ENCODE measurements around the gene LEP. TPM values are rescaled to one million over a fixed set of nuclear protein-coding genes. Genes with fewer than 3 reads are reported as not detected.
A peak's percentile ranks its signal among the peaks of the same experiment; 100 is the strongest.

LEP gene
- total and polyA plus RNA-seq, 9 of the 15 experiments (the other 6 are each of a cell fraction or from before 2014, with no cell fraction given) = not detected

DNA sequence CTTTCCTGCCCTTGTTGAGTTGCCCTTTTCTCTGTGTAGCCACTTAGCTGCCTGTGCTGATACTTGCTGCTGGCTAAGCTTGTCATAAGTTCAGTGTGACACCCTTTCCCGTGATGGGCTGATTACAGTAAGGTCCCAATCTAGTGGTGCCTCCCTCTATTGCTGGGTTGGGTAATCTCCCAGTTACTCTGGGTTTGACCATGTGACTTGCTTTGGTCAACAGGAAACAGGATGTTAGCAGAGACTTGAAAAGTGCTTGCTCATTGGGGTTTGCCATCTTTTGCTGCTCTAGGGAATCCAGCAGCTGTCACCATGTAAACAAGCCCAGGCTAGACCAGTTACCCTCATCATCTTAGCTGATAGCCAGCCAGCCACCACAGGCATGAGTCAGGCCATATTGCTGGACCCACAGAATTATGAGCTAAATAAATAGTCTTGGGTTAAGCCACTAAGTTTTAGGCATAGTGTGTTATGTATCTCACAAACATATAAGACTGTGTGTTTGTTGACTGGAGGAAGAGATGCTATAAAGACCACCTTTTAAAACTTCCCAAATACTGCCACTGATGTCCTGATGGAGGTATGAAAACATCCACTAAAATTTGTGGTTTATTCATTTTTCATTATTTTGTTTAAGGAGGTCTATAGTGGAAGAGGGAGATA, 4.0 kb upstream of the LEP start (continued):
- TF ChIP-seq ZBTB34 (CRISPR knock-in tag; IDR thresholded peaks at IDR 0.05) (no peak), YBX1 (IDR thresholded peaks at IDR 0.05) (no peak), ELF4 (CRISPR knock-in tag; IDR thresholded peaks at IDR 0.05) (0 out of 2 replicates have a peak, but pooled peaks have one; percentile 4), SAP30 (IDR thresholded peaks at IDR 0.05; ENCODE audit: borderline replicate concordance, insufficient read depth, low read depth, low read length, poor library complexity, severe bottlenecking) (no peak), MCM2 (IDR thresholded peaks at IDR 0.05; ENCODE audit: low read depth) (no peak), IRF2 (CRISPR knock-in tag; IDR thresholded peaks at IDR 0.05) (no peak), ZNF551 (CRISPR knock-in tag; IDR thresholded peaks at IDR 0.05) (no peak), DEAF1 (CRISPR knock-in tag; IDR thresholded peaks at IDR 0.05) (0 out of 2 replicates have a peak, but pooled peaks have one; percentile 43), ESRRA (IDR thresholded peaks at IDR 0.05; ENCODE audit: borderline replicate concordance, low read depth) (no peak; the same call in 1 of the 2 replicates), THRB (CRISPR knock-in tag; conservative IDR thresholded peaks at IDR 0.05) (peak; percentile 93), CEBPB (tag; IDR thresholded peaks at IDR 0.05) (peak; percentile 91), BCL6 (CRISPR knock-in tag; IDR thresholded peaks at IDR 0.05) (peak; percentile 97), ZNF586 (CRISPR knock-in tag; conservative IDR thresholded peaks at IDR 0.05) (no peak), SOX6 (IDR thresholded peaks at IDR 0.05) (no peak), DPF2 (IDR thresholded peaks at IDR 0.05) (peak; percentile 70), KDM5B (IDR thresholded peaks at IDR 0.05; ENCODE audit: insufficient replicate concordance, low read depth, low read length) (no peak), PYGO2 (tag; IDR thresholded peaks at IDR 0.05) (peak; percentile 81), RB1 (IDR thresholded peaks at IDR 0.05; ENCODE audit: low read depth) (peak; percentile 42; the same call in 1 of the 2 replicates), RBBP5 (IDR thresholded peaks at IDR 0.05; ENCODE audit: borderline replicate concordance, insufficient read depth, low read length, poor library complexity, severe bottlenecking) (no peak)
- TF ChIP-seq, protein P1, sequence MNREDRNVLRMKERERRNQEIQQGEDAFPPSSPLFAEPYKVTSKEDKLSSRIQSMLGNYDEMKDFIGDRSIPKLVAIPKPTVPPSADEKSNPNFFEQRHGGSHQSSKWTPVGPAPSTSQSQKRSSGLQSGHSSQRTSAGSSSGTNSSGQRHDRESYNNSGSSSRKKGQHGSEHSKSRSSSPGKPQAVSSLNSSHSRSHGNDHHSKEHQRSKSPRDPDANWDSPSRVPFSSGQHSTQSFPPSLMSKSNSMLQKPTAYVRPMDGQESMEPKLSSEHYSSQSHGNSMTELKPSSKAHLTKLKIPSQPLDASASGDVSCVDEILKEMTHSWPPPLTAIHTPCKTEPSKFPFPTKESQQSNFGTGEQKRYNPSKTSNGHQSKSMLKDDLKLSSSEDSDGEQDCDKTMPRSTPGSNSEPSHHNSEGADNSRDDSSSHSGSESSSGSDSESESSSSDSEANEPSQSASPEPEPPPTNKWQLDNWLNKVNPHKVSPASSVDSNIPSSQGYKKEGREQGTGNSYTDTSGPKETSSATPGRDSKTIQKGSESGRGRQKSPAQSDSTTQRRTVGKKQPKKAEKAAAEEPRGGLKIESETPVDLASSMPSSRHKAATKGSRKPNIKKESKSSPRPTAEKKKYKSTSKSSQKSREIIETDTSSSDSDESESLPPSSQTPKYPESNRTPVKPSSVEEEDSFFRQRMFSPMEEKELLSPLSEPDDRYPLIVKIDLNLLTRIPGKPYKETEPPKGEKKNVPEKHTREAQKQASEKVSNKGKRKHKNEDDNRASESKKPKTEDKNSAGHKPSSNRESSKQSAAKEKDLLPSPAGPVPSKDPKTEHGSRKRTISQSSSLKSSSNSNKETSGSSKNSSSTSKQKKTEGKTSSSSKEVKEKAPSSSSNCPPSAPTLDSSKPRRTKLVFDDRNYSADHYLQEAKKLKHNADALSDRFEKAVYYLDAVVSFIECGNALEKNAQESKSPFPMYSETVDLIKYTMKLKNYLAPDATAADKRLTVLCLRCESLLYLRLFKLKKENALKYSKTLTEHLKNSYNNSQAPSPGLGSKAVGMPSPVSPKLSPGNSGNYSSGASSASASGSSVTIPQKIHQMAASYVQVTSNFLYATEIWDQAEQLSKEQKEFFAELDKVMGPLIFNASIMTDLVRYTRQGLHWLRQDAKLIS (CRISPR knock-in tag; IDR thresholded peaks at IDR 0.05) = no peak
